Measurements from ENCODE around the gene ZNF425. TPM values are rescaled to one million over a fixed set of nuclear protein-coding genes. Genes with fewer than 3 reads are reported as not detected.
"Not testable (repeated sequence)": the region's sequence is repeated elsewhere in the genome, so short reads cannot be mapped to it uniquely, and the experiment has no call there.

ZNF425 gene
- total RNA-seq, 1 experiment from 2014 or later: 3.0 TPM

DNA sequence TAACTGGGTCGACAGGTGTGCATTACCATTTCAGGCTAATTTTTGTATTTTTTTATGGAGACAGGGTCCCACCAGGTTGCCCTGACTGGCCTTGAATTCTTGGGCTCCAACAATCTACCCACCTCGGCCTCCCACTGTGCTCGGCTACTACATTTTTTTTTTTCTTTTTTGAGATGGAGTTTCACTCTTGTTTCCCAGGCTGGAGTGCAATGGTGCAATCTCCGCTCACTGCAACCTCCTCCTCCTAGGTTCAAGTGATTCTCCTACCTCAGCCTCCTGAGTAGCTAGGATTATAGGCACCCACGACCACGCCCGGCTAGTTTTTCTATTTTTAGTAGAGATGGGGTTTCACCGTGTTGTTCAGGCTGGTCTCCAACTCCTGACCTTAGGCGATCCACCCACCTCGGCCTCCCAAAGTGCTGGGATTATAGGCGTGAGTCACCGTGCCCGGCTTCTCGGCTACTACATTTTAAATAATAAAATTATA lies 18.4 kb upstream of the ZNF425 start:
- peaks cover 23% of the 10 kb centered on the region for H3K4me1 ChIP-seq (ENCODE audit: control insufficient read depth, insufficient read depth, low read length)
- intact Hi-C loops (cut with micrococcal nuclease; ENCODE audit: unreplicated experiment); H3K9me3 ChIP-seq (ENCODE audit: control insufficient read depth, insufficient read depth, low read depth, low read length); H3K27me3 ChIP-seq (ENCODE audit: control insufficient read depth, insufficient read depth, low read length); ATAC-seq; in situ Hi-C loops (cut with HindIII; ENCODE audit: low pct_unique_long_range_greater_than_20kb, low sequenced_read_pairs); DNase-seq (ENCODE audit: low read depth, low spot score); H3K36me3 ChIP-seq (ENCODE audit: control insufficient read depth, insufficient read depth, low read length); H3K4me3 ChIP-seq (ENCODE audit: low read depth in 2 of 2, low read length in 2 of 2); POLR2A ChIA-PET; BruUV-seq (replicated peaks): not testable (repeated sequence)
- CTCF ChIA-PET: interaction anchor here (0.5 kb wide), 1 partner anchor 27 kb away, joined by 9 read pairs; no protein-coding TSS in a partner anchor
- H3K27ac ChIP-seq (ENCODE audit: low read length): peak overlapping the region; percentile 97

DNA sequence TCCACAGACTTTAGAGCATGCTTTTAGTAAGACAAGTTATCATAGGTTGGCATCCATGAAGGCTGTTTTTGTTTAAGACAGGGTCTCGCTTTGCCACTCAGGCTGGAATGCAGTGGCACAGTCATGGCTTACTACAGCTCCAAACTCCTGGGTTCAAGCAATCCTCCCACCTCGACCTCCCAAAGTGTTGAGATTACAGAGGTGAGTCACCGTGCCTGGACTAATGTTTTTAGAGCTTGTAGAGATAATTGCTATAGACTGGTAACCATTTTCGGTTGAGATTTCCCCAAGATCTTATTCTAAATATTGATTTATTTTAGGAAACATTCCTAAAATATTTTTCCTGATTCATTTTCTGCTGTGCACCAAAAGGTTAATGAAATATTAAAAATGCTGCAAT lies 15.8 kb upstream of the ZNF425 start:
- no peak for DNase-seq (ENCODE audit: low read depth, low spot score)
- CTCF ChIA-PET: interaction anchor here (0.6 kb wide), 1 partner anchor 9 kb away, joined by 3 read pairs; no protein-coding TSS in a partner anchor

DNA sequence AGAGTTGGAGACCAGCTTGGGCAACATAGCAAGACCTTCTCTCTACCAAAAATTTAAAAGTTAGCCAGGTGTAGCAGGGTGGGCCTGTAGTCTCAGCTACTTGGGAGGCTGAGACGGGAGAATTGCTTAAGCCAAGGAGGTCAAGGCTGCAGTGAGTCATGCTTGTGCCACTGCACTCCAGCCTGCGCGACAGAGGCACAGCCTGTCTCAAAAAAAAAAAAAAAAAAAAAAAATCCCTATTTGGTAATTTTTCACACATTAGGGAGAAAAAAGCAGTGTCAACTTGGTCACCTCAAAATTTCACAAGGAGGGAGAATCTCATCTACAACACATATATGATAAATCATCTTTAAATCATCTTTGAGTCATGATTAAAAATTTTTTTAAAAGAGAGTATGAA lies 14.7 kb upstream of the ZNF425 start:
- intact Hi-C loops (cut with micrococcal nuclease; ENCODE audit: unreplicated experiment): no loop called here
- Histone ChIP-seq H3K27me3 (ENCODE audit: control insufficient read depth, insufficient read depth, low read length) (no peaks in the 10 kb centered on the region), H3K9me3 (ENCODE audit: control insufficient read depth, insufficient read depth, low read depth, low read length) (no peaks in the 10 kb centered on the region), H3K27ac (ENCODE audit: low read length) (no peak overlapping the region), H3K36me3 (ENCODE audit: control insufficient read depth, insufficient read depth, low read length) (no peaks in the 10 kb centered on the region), H3K4me3 (ENCODE audit: low read depth in 2 of 2, low read length in 2 of 2) (no peak overlapping the region), H3K4me1 (ENCODE audit: control insufficient read depth, insufficient read depth, low read length) (peaks cover 18% of the 10 kb centered on the region)
- BruUV-seq (replicated peaks): no TSS peak
- POLR2A ChIA-PET: interaction anchor here (0.7 kb wide), 1 partner anchor 16 kb away, joined by 14 read pairs; no protein-coding TSS in a partner anchor
- TF ChIP-seq, protein P1, sequence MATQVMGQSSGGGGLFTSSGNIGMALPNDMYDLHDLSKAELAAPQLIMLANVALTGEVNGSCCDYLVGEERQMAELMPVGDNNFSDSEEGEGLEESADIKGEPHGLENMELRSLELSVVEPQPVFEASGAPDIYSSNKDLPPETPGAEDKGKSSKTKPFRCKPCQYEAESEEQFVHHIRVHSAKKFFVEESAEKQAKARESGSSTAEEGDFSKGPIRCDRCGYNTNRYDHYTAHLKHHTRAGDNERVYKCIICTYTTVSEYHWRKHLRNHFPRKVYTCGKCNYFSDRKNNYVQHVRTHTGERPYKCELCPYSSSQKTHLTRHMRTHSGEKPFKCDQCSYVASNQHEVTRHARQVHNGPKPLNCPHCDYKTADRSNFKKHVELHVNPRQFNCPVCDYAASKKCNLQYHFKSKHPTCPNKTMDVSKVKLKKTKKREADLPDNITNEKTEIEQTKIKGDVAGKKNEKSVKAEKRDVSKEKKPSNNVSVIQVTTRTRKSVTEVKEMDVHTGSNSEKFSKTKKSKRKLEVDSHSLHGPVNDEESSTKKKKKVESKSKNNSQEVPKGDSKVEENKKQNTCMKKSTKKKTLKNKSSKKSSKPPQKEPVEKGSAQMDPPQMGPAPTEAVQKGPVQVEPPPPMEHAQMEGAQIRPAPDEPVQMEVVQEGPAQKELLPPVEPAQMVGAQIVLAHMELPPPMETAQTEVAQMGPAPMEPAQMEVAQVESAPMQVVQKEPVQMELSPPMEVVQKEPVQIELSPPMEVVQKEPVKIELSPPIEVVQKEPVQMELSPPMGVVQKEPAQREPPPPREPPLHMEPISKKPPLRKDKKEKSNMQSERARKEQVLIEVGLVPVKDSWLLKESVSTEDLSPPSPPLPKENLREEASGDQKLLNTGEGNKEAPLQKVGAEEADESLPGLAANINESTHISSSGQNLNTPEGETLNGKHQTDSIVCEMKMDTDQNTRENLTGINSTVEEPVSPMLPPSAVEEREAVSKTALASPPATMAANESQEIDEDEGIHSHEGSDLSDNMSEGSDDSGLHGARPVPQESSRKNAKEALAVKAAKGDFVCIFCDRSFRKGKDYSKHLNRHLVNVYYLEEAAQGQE (IDR thresholded peaks at IDR 0.05; ENCODE audit: insufficient read depth in 1 of 2, low read depth in 2 of 2, low read length in 1 of 2): no peak
- TF ChIP-seq SIN3A (IDR thresholded peaks at IDR 0.05; ENCODE audit: borderline replicate concordance, insufficient read depth, low read depth, low read length) (no peak), TCF7L2 (IDR thresholded peaks at IDR 0.05; ENCODE audit: low read depth, low read length) (no peak), POLR2AphosphoS5 (IDR thresholded peaks at IDR 0.05; ENCODE audit: low read depth, low read length) (no peak)
- DNase-seq (ENCODE audit: low read depth, low spot score) (no peak), ATAC-seq (no peak)
- CTCF ChIA-PET: no interaction called here
- in situ Hi-C loops (cut with HindIII; ENCODE audit: low pct_unique_long_range_greater_than_20kb, low sequenced_read_pairs): no loop called here

More for the DNA sequence above, 15.8 kb upstream of the ZNF425 start:
- Histone ChIP-seq H3K9me3 (ENCODE audit: control insufficient read depth, insufficient read depth, low read depth, low read length) (no peaks in the 10 kb centered on the region), H3K27me3 (ENCODE audit: control insufficient read depth, insufficient read depth, low read length) (no peaks in the 10 kb centered on the region), H3K36me3 (ENCODE audit: control insufficient read depth, insufficient read depth, low read length) (no peaks in the 10 kb centered on the region), H3K4me1 (ENCODE audit: control insufficient read depth, insufficient read depth, low read length) (peaks cover 19% of the 10 kb centered on the region), H3K27ac (ENCODE audit: low read length) (no peak overlapping the region), H3K4me3 (ENCODE audit: low read depth in 2 of 2, low read length in 2 of 2) (no peak overlapping the region)
- TF ChIP-seq, protein P2, sequence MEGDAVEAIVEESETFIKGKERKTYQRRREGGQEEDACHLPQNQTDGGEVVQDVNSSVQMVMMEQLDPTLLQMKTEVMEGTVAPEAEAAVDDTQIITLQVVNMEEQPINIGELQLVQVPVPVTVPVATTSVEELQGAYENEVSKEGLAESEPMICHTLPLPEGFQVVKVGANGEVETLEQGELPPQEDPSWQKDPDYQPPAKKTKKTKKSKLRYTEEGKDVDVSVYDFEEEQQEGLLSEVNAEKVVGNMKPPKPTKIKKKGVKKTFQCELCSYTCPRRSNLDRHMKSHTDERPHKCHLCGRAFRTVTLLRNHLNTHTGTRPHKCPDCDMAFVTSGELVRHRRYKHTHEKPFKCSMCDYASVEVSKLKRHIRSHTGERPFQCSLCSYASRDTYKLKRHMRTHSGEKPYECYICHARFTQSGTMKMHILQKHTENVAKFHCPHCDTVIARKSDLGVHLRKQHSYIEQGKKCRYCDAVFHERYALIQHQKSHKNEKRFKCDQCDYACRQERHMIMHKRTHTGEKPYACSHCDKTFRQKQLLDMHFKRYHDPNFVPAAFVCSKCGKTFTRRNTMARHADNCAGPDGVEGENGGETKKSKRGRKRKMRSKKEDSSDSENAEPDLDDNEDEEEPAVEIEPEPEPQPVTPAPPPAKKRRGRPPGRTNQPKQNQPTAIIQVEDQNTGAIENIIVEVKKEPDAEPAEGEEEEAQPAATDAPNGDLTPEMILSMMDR (IDR thresholded peaks at IDR 0.05): no peak
- TF ChIP-seq, protein P1 (IDR thresholded peaks at IDR 0.05; ENCODE audit: insufficient read depth in 1 of 2, low read depth in 2 of 2, low read length in 1 of 2): no peak
- TF ChIP-seq SIN3A (IDR thresholded peaks at IDR 0.05; ENCODE audit: borderline replicate concordance, insufficient read depth, low read depth, low read length) (no peak), TCF7L2 (IDR thresholded peaks at IDR 0.05; ENCODE audit: low read depth, low read length) (no peak), POLR2AphosphoS5 (IDR thresholded peaks at IDR 0.05; ENCODE audit: low read depth, low read length) (no peak)
- in situ Hi-C loops (cut with HindIII; ENCODE audit: low pct_unique_long_range_greater_than_20kb, low sequenced_read_pairs): no loop called here
- no TSS peak for BruUV-seq (replicated peaks)
- POLR2A ChIA-PET: no interaction called here
- intact Hi-C loops (cut with micrococcal nuclease; ENCODE audit: unreplicated experiment): no loop called here
- no peak for ATAC-seq

Data from Panc1 (cell line).